Measurements from ENCODE around the gene ZMIZ1.
A peak's percentile ranks its signal among the peaks of the same experiment; 100 is the strongest.

ZMIZ1 gene

GRCh38 chr10:79139124-79139835 is 70.5 kb downstream of the ZMIZ1 start:
- no peak for DNase-seq (ENCODE audit: low read depth in 2 of 2)

- DNase-seq (ENCODE audit: low read depth in 2 of 2): no peak
These were observed 71.5 kb downstream of the ZMIZ1 start for GRCh38 chr10:79140085-79140793.

- no peak for DNase-seq (ENCODE audit: low read depth in 2 of 2)
These were observed 72.1 kb downstream of the ZMIZ1 start for GRCh38 chr10:79140855-79141254.

GRCh38 chr10:79142064-79142491 is 73.3 kb downstream of the ZMIZ1 start:
- DNase-seq (ENCODE audit: low read depth in 2 of 2): no peak

- no peak for DNase-seq (ENCODE audit: low read depth in 2 of 2)
These were observed 74.0 kb downstream of the ZMIZ1 start for GRCh38 chr10:79142522-79143309.

GRCh38 chr10:79143879-79144278 is 75.1 kb downstream of the ZMIZ1 start:
- no peak for DNase-seq (ENCODE audit: low read depth in 2 of 2)

- DNase-seq (ENCODE audit: low read depth in 2 of 2): no peak
These were observed 75.8 kb downstream of the ZMIZ1 start for GRCh38 chr10:79144351-79145173.

- DNase-seq (ENCODE audit: low read depth in 2 of 2): no peak
These were observed 76.4 kb downstream of the ZMIZ1 start for GRCh38 chr10:79145174-79145483.

- no peak for DNase-seq (ENCODE audit: low read depth in 2 of 2)
These were observed 77.0 kb downstream of the ZMIZ1 start for GRCh38 chr10:79145517-79146470.

GRCh38 chr10:79146611-79147130 is 77.9 kb downstream of the ZMIZ1 start:
- DNase-seq (ENCODE audit: low read depth in 2 of 2): no peak

GRCh38 chr10:79147306-79147705 is 78.5 kb downstream of the ZMIZ1 start:
- no peak for DNase-seq (ENCODE audit: low read depth in 2 of 2)

- DNase-seq (ENCODE audit: low read depth in 2 of 2): no peak
These were observed 79.2 kb downstream of the ZMIZ1 start for GRCh38 chr10:79147796-79148451.

- no peak for DNase-seq (ENCODE audit: low read depth in 2 of 2)
These were observed 79.9 kb downstream of the ZMIZ1 start for GRCh38 chr10:79148452-79149344.

- no peak for DNase-seq (ENCODE audit: low read depth in 2 of 2)
These were observed 80.5 kb downstream of the ZMIZ1 start for GRCh38 chr10:79149345-79149661.

- DNase-seq (ENCODE audit: low read depth in 2 of 2): peak in 1 of 2 experiments; percentile 26
These were observed 81.1 kb downstream of the ZMIZ1 start for GRCh38 chr10:79149662-79150443.

- DNase-seq (ENCODE audit: low read depth in 2 of 2): no peak
These were observed 81.6 kb downstream of the ZMIZ1 start for GRCh38 chr10:79150444-79150754.

- no peak for DNase-seq (ENCODE audit: low read depth in 2 of 2)
These were observed 83.7 kb downstream of the ZMIZ1 start for GRCh38 chr10:79152423-79152817.

- no peak for DNase-seq (ENCODE audit: low read depth in 2 of 2)
These were observed 85.0 kb downstream of the ZMIZ1 start for GRCh38 chr10:79153745-79154144.

Measured in stimulated activated CD4-positive, alpha-beta T cell treated with anti-CD3 and anti-CD28 coated beads, Interleukin-12 subunit alpha, Interleukin-12 subunit beta, amount 100 ng/mL, for 24 hours (primary cell).